NCI-H1694 (cell line): Measurements from ENCODE around the gene DACT1.
"Not testable (repeated sequence)": the region's sequence is repeated elsewhere in the genome, so short reads cannot be mapped to it uniquely, and the experiment has no call there.

Experiments used
- DNase-seq: peaks from one replicate; lab custom pipeline; 2025; lab: John Stamatoyannopoulos, UW

DACT1 gene

GRCh38 chr14:58637391-58638230 is at the start of gene DACT1:
Gene DACT1 (plus strand): TSS chr14:58637962. CDS start chr14:58638203, 241 bp downstream.
- no peak for DNase-seq

- not testable (repeated sequence) for DNase-seq
Measured at GRCh38 chr14:58588321-58588720, 49.4 kb upstream of the DACT1 start.

GRCh38 chr14:58593977-58594376 is 43.8 kb upstream of the DACT1 start:
- DNase-seq: no peak

GRCh38 chr14:58597041-58597440 is 40.7 kb upstream of the DACT1 start:
- DNase-seq: no peak

- no peak for DNase-seq
Measured at GRCh38 chr14:58598028-58598803, 39.5 kb upstream of the DACT1 start.

GRCh38 chr14:58598804-58599525 is 38.8 kb upstream of the DACT1 start:
- no peak for DNase-seq

GRCh38 chr14:58599707-58600106 is 38.1 kb upstream of the DACT1 start:
- no peak for DNase-seq

GRCh38 chr14:58605465-58605864 is 32.3 kb upstream of the DACT1 start:
- DNase-seq: no peak

- no peak for DNase-seq
Measured at GRCh38 chr14:58607131-58607951, 30.4 kb upstream of the DACT1 start.

GRCh38 chr14:58607952-58608317 is 29.8 kb upstream of the DACT1 start:
- DNase-seq: no peak

GRCh38 chr14:58617619-58618018 is 20.1 kb upstream of the DACT1 start:
- DNase-seq: no peak

GRCh38 chr14:58620011-58620410 is 17.8 kb upstream of the DACT1 start:
- no peak for DNase-seq

GRCh38 chr14:58625438-58625837 is 12.3 kb upstream of the DACT1 start:
- DNase-seq: no peak

- no peak for DNase-seq
Measured at GRCh38 chr14:58626431-58626831, 11.3 kb upstream of the DACT1 start.

- no peak for DNase-seq
Measured at GRCh38 chr14:58628406-58628805, 9.4 kb upstream of the DACT1 start.

- DNase-seq: no peak
Measured at GRCh38 chr14:58629281-58629680, 8.5 kb upstream of the DACT1 start.

- DNase-seq: no peak
Measured at GRCh38 chr14:58631732-58632131, 6.0 kb upstream of the DACT1 start.

GRCh38 chr14:58633831-58634230 is 3.9 kb upstream of the DACT1 start:
- DNase-seq: no peak

- DNase-seq: no peak
Measured at GRCh38 chr14:58634406-58635090, 3.2 kb upstream of the DACT1 start.

GRCh38 chr14:58635091-58635830 is 2.5 kb upstream of the DACT1 start:
- peak; percentile 58 for DNase-seq
